ENCODE measurements around the gene SLC5A12. TPM values are rescaled to one million over a fixed set of nuclear protein-coding genes. Genes with fewer than 3 reads are reported as not detected.

The SLC5A12 gene
- total RNA-seq, 2 experiments from 2014 or later, result not detected

DNA sequence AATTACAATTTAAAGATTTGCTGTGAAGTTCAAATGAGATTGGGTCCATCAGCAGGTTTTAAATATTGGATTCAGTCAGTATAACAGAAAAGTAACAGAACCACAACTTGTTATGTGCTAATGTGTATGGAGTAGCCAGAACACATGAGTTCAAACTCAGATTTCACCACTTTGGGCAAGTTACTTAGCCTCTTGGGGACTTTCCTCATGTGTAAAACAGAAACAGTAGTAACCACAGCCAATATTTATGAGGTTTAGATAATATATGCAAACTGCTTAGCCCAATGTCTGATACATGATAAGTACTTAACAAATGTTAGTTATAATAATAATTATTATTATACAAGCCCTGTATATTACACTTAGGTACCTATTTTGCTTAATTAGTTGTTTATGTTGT, 21.8 kb upstream of the SLC5A12 start:
- Mint-ChIP-seq H3K27me3 (ENCODE audit: low read depth) (no peaks in the 10 kb centered on the region), H3K4me1 (ENCODE audit: low read depth) (no peaks in the 10 kb centered on the region)

GRCh38 chr11:26742966-26743365, 21.1 kb upstream of the SLC5A12 start:
- intact Hi-C loops (cut with micrococcal nuclease), result no loop called here
- no peaks in the 10 kb centered on the region for H3K4me1 Mint-ChIP-seq (ENCODE audit: low read depth)
- DNase-seq, result no peak
- H3K36me3 Mint-ChIP-seq (ENCODE audit: low read depth), result no peaks in the 10 kb centered on the region
- no peaks in the 10 kb centered on the region for H3K27me3 Mint-ChIP-seq (ENCODE audit: low read depth)
- H3K27ac Mint-ChIP-seq, result no peak overlapping the region
- peaks cover 2% of the 10 kb centered on the region for H3K9me3 Mint-ChIP-seq
- CTCF ChIA-PET, result no interaction called here
- no peak overlapping the region for H3K4me3 Mint-ChIP-seq

More for the DNA sequence above, 21.8 kb upstream of the SLC5A12 start:
- no peaks in the 10 kb centered on the region for H3K36me3 Mint-ChIP-seq (ENCODE audit: low read depth)
- CTCF ChIA-PET, result no interaction called here
- DNase-seq, result no peak
- peaks cover 2% of the 10 kb centered on the region for H3K9me3 Mint-ChIP-seq
- no peak overlapping the region for H3K27ac Mint-ChIP-seq
- no peak overlapping the region for H3K4me3 Mint-ChIP-seq
- intact Hi-C loops (cut with micrococcal nuclease), result no loop called here

GRCh38 chr11:26741036-26741435, 19.2 kb upstream of the SLC5A12 start:
- Mint-ChIP-seq H3K27me3 (ENCODE audit: low read depth) (no peaks in the 10 kb centered on the region), H3K9me3 (no peaks in the 10 kb centered on the region)
- intact Hi-C loops (cut with micrococcal nuclease), result no loop called here

DNA sequence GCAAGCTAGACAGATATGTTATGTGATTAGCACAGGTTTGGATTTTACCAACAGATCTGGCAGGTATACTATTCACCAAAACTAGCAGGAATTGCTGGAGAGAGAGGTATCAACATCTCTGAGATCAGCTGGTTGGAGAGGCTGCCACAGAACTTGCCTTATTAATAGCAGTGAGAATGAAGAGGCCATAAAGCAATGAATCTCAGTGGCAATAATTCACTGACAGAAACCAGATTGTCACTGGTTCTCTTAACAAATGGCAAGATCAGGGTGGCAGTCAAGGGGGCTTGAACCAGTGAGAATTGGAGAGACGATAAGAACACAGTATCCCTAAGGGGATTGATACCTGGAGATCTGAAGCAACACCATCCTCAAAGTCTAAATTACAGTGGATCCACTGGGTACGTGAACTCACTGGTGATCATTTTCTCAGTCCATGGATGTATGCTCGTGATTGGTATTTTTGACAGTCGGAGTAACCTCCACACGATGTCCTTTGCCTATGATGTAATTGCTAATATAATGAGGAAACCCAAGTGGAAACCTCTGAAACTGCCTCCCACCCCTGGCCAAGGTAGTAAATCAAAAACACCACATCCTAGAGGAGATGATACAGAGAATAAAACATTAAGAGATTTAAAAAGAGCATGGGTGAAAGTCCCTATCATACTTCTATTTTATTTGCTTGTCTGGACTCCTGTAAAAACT, 17.7 kb upstream of the SLC5A12 start:
- intact Hi-C loops (cut with micrococcal nuclease), result no loop called here
- Mint-ChIP-seq H3K27me3 (ENCODE audit: low read depth) (no peaks in the 10 kb centered on the region), H3K36me3 (ENCODE audit: low read depth) (no peaks in the 10 kb centered on the region)

More at GRCh38 chr11:26741036-26741435, 19.2 kb upstream of the SLC5A12 start:
- no peak for DNase-seq
- CTCF ChIA-PET, result no interaction called here
- Mint-ChIP-seq H3K36me3 (ENCODE audit: low read depth) (no peaks in the 10 kb centered on the region), H3K4me3 (no peak overlapping the region), H3K27ac (no peak overlapping the region), H3K4me1 (ENCODE audit: low read depth) (no peaks in the 10 kb centered on the region)

GRCh38 chr11:26734691-26735090, 12.8 kb upstream of the SLC5A12 start:
- intact Hi-C loops (cut with micrococcal nuclease), result no loop called here
- H3K4me1 Mint-ChIP-seq (ENCODE audit: low read depth), result no peaks in the 10 kb centered on the region
- H3K36me3 Mint-ChIP-seq (ENCODE audit: low read depth), result no peaks in the 10 kb centered on the region

More for the DNA sequence above, 17.7 kb upstream of the SLC5A12 start:
- CTCF ChIA-PET, result no interaction called here
- no peak for DNase-seq
- no peaks in the 10 kb centered on the region for H3K9me3 Mint-ChIP-seq
- H3K4me3 Mint-ChIP-seq, result no peak overlapping the region
- no peaks in the 10 kb centered on the region for H3K4me1 Mint-ChIP-seq (ENCODE audit: low read depth)
- no peak overlapping the region for H3K27ac Mint-ChIP-seq

GRCh38 chr11:26731084-26731456, 9.2 kb upstream of the SLC5A12 start:
- intact Hi-C loops (cut with micrococcal nuclease), result no loop called here
- CTCF ChIA-PET, result no interaction called here
- no peak for DNase-seq
- Mint-ChIP-seq H3K36me3 (ENCODE audit: low read depth) (no peaks in the 10 kb centered on the region), H3K4me1 (ENCODE audit: low read depth) (no peaks in the 10 kb centered on the region), H3K27ac (no peak overlapping the region), H3K4me3 (no peak overlapping the region), H3K27me3 (ENCODE audit: low read depth) (no peaks in the 10 kb centered on the region), H3K9me3 (peaks cover 11% of the 10 kb centered on the region)

More at GRCh38 chr11:26734691-26735090, 12.8 kb upstream of the SLC5A12 start:
- no peak overlapping the region for H3K27ac Mint-ChIP-seq
- no peak overlapping the region for H3K4me3 Mint-ChIP-seq
- H3K27me3 Mint-ChIP-seq (ENCODE audit: low read depth), result no peaks in the 10 kb centered on the region
- no peak for DNase-seq
- H3K9me3 Mint-ChIP-seq, result peaks cover 11% of the 10 kb centered on the region
- CTCF ChIA-PET, result no interaction called here

DNA sequence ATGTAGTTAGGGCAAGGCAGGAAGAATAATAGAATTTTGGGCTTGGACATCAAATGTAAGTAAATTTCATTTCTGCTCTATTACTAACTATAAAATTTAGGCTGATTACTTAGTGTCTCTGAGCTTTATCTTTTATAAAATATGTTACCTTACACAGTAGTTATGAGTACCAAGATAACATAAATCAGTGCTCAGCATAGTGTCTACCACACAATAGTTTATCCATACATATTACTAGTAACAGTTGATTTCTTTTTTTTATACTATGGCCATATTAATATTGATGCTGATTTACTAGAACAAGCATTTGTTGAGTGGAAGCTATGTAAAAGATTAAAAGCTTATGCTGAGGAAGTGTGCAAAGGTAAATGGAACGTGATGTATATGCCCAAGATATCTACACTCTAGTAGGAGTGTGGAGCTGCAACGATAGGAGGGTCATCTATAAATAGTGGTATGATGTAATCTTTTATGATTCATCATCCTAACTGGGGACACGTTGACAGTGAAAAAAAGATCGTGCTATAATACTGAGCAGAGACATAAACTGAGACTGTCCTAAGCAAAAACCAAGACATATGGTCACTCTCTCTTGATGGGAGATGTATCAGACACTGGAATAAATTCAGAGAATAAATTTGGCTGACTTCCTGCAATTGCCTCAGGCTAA, 8.7 kb upstream of the SLC5A12 start:
- Mint-ChIP-seq H3K27ac (no peak overlapping the region), H3K4me3 (no peak overlapping the region), H3K4me1 (ENCODE audit: low read depth) (no peaks in the 10 kb centered on the region), H3K9me3 (peaks cover 11% of the 10 kb centered on the region), H3K27me3 (ENCODE audit: low read depth) (no peaks in the 10 kb centered on the region), H3K36me3 (ENCODE audit: low read depth) (no peaks in the 10 kb centered on the region)
- intact Hi-C loops (cut with micrococcal nuclease), result no loop called here
- CTCF ChIA-PET, result no interaction called here
- DNase-seq, result no peak

GRCh38 chr11:26729284-26729683, 7.4 kb upstream of the SLC5A12 start:
- DNase-seq, result no peak
- CTCF ChIA-PET, result no interaction called here
- H3K27me3 Mint-ChIP-seq (ENCODE audit: low read depth), result no peaks in the 10 kb centered on the region
- no peak overlapping the region for H3K27ac Mint-ChIP-seq
- H3K9me3 Mint-ChIP-seq, result peaks cover 11% of the 10 kb centered on the region
- intact Hi-C loops (cut with micrococcal nuclease), result no loop called here
- H3K4me1 Mint-ChIP-seq (ENCODE audit: low read depth), result no peaks in the 10 kb centered on the region
- no peak overlapping the region for H3K4me3 Mint-ChIP-seq
- no peaks in the 10 kb centered on the region for H3K36me3 Mint-ChIP-seq (ENCODE audit: low read depth)

- H3K4me1 Mint-ChIP-seq (ENCODE audit: low read depth), result no peaks in the 10 kb centered on the region
Measured at GRCh38 chr11:26726960-26727359, 5.1 kb upstream of the SLC5A12 start.

DNA sequence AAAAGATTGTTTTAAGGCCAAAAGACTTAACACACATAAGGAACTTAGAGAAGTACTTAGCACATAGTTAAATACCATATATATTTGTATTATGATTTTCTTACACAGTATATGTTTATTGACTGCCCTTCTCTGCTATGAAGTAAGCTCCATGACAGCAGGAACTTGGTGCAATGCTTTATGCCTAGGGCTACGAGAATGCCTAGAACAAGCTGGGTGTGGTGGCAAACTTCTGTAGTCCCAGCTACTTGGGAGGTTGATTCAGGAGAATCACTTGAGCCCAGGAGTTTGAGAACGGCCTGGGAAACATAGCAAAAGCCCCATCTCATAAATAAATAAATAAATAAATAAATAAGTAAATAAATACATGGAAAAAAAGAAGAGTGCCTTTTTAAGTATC, 1.9 kb downstream of the SLC5A12 start:
- intact Hi-C loops (cut with micrococcal nuclease), result no loop called here
- H3K36me3 Mint-ChIP-seq (ENCODE audit: low read depth), result no peaks in the 10 kb centered on the region
- H3K27ac Mint-ChIP-seq, result no peak overlapping the region
- no peak overlapping the region for H3K4me3 Mint-ChIP-seq
- H3K9me3 Mint-ChIP-seq, result no peaks in the 10 kb centered on the region
- H3K27me3 Mint-ChIP-seq (ENCODE audit: low read depth), result no peaks in the 10 kb centered on the region
- CTCF ChIA-PET, result no interaction called here
- no peaks in the 10 kb centered on the region for H3K4me1 Mint-ChIP-seq (ENCODE audit: low read depth)
- DNase-seq, result no peak

More at GRCh38 chr11:26726960-26727359, 5.1 kb upstream of the SLC5A12 start:
- Mint-ChIP-seq H3K36me3 (ENCODE audit: low read depth) (no peaks in the 10 kb centered on the region), H3K27ac (no peak overlapping the region), H3K4me3 (no peak overlapping the region), H3K27me3 (ENCODE audit: low read depth) (no peaks in the 10 kb centered on the region), H3K9me3 (peaks cover 5% of the 10 kb centered on the region)
- intact Hi-C loops (cut with micrococcal nuclease), result no loop called here
- DNase-seq, result no peak
- CTCF ChIA-PET, result no interaction called here

GRCh38 chr11:26719289-26719973, 2.4 kb downstream of the SLC5A12 start:
- intact Hi-C loops (cut with micrococcal nuclease), result no loop called here
- no peaks in the 10 kb centered on the region for H3K36me3 Mint-ChIP-seq (ENCODE audit: low read depth)
- H3K27me3 Mint-ChIP-seq (ENCODE audit: low read depth), result no peaks in the 10 kb centered on the region
- no peaks in the 10 kb centered on the region for H3K9me3 Mint-ChIP-seq
- DNase-seq, result no peak
- no peaks in the 10 kb centered on the region for H3K4me1 Mint-ChIP-seq (ENCODE audit: low read depth)
- no peak overlapping the region for H3K27ac Mint-ChIP-seq
- CTCF ChIA-PET, result no interaction called here
- no peak overlapping the region for H3K4me3 Mint-ChIP-seq

DNA sequence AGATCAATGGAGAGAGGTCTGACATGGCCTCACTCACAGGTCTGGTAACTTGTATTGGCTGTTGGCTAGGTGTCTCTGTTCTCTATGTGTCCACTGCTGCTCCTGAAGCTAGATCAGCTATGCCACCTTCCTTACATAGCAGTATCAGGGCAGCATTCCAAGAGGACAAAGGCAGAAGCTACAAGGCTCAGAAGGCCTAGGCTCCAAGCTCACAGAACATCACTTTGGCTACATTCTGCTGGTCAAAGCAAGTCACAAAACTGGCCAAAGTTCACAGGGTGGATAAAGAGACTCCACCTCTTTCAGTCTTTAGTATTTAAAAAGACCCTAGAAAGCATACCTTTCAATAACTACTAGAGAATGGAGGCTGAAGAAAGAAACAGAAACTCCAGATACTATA, 4.1 kb downstream of the SLC5A12 start:
- Mint-ChIP-seq H3K27me3 (ENCODE audit: low read depth) (no peaks in the 10 kb centered on the region), H3K4me1 (ENCODE audit: low read depth) (no peaks in the 10 kb centered on the region), H3K27ac (no peak overlapping the region), H3K9me3 (peaks cover 2% of the 10 kb centered on the region), H3K4me3 (no peak overlapping the region), H3K36me3 (ENCODE audit: low read depth) (no peaks in the 10 kb centered on the region)
- no peak for DNase-seq
- CTCF ChIA-PET, result no interaction called here
- intact Hi-C loops (cut with micrococcal nuclease), result no loop called here

GRCh38 chr11:26715133-26715532, 6.7 kb downstream of the SLC5A12 start:
- intact Hi-C loops (cut with micrococcal nuclease), result no loop called here
- H3K4me1 Mint-ChIP-seq (ENCODE audit: low read depth), result no peaks in the 10 kb centered on the region
- H3K27ac Mint-ChIP-seq, result no peak overlapping the region
- CTCF ChIA-PET, result no interaction called here
- H3K4me3 Mint-ChIP-seq, result no peak overlapping the region
- H3K9me3 Mint-ChIP-seq, result peaks cover 2% of the 10 kb centered on the region
- no peaks in the 10 kb centered on the region for H3K27me3 Mint-ChIP-seq (ENCODE audit: low read depth)
- no peak for DNase-seq
- H3K36me3 Mint-ChIP-seq (ENCODE audit: low read depth), result no peaks in the 10 kb centered on the region

All from activated naive CD4-positive, alpha-beta T cell treated with anti-CD3 and anti-CD28 coated beads for 36 hours (primary cell).